GM12872 (cell line): Measurements from ENCODE around the gene ACO1.
A peak's percentile ranks its signal among the peaks of the same experiment; 100 is the strongest.

Source experiments
- CTCF ChIP-seq: IDR thresholded peaks from 3 replicates; pipeline ENCODE4 v1.5.1; 2011; ENCODE audit warnings: low read depth, mild to moderate bottlenecking, low read length, moderate library complexity; ENCODE audit not compliant: insufficient read depth

The ACO1 gene

GRCh38 chr9:32348106-32348695, 36.2 kb upstream of the ACO1 start:
- no peak for TF ChIP-seq CTCF

- no peak for TF ChIP-seq CTCF
These were observed 35.4 kb upstream of the ACO1 start for GRCh38 chr9:32349013-32349412.

GRCh38 chr9:32350682-32351081, 33.8 kb upstream of the ACO1 start:
- TF ChIP-seq CTCF, result peak; percentile 22; the same call in 1 of the 3 replicates

GRCh38 chr9:32351845-32352244, 32.6 kb upstream of the ACO1 start:
- TF ChIP-seq CTCF, result peak; percentile 47; the same call in 2 of the 3 replicates

- no peak for TF ChIP-seq CTCF
These were observed 25.0 kb upstream of the ACO1 start for GRCh38 chr9:32359452-32359851.

- no peak for TF ChIP-seq CTCF
These were observed 23.3 kb upstream of the ACO1 start for GRCh38 chr9:32360983-32361673.

- no peak for TF ChIP-seq CTCF
These were observed 13.2 kb upstream of the ACO1 start for GRCh38 chr9:32371279-32371678.
